CMK (cell line): Measurements from ENCODE around the gene PDE8A.
"Not testable (repeated sequence)": the region's sequence is repeated elsewhere in the genome, so short reads cannot be mapped to it uniquely, and the experiment has no call there.

ENCODE experiments used
- DNase-seq: peaks from one replicate; pipeline ENCODE4 v3.0.0-alpha.2; 2010; ENCODE audit warnings: low read depth

PDE8A gene

DNA sequence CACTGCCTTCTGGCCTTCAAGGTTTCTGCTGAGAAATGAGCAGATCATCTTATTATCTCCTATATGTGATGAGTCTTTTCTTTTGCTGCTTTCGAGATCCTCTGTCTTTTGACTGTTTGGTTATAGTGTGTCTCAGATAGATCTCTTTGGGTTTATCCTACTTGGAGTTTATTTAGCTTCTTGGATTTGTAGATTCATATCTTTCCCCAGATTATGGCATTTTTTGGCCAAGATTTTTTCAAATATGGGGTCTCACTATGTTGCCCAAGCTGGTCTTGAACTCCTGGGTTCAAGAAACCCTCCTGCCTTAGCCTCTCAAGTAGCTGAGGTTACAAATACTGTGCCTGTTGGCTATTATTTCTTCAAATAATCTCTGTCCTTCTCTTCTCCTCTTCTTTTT is 150.3 kb downstream of the PDE8A start:
- DNase-seq, result no peak

DNA sequence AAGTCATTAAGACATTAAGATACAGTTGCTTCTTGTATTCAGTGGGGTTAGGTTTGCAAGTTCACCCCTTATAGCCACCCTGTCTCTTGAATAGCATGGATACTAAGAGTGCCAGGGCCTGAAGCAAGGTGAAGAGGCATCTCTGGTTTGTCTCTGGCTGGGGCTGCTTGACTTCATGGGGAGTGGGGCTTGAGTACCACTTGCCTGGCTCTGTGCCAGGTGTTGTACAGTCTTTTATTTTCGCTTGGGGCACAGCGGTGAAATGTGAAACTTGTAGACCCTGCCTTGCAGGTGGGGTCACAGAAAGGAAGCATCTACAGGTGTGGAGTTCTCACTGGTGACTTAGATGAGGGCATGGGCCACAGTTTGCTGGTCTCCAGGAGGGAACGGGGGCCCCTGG is 152.1 kb downstream of the PDE8A start:
- no peak for DNase-seq

DNA sequence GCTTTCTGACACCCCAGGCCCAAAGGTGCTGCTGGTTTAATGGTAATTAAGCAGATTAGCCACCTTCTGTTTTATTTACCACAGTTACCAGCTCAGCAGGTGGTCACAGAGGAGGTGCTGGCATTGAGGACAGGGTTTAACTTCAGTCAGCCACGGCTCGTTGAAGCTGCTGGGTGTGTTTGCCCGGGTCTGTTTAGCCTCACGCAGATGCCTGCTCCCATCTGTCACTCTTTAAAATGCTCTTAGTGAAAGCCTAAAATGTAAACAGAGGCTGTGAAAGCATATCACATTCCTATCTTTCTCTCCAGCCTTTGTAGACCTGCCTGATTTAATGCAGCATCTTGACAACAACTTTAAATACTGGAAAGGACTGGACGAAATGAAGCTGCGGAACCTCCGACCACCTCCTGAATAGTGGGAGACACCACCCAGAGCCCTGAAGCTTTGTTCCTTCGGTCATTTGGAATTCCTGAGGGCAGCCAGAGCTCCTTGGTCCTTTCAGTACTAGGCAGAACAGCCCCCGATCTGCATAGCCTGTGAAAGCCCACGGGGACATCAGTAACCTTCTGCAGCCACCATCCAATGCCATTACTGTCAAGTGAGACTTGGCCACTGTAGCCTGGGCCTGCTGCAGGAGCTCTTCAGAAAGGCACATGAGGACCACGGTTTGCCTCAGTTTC is 156.0 kb downstream of the PDE8A start:
- DNase-seq, result no peak

DNA sequence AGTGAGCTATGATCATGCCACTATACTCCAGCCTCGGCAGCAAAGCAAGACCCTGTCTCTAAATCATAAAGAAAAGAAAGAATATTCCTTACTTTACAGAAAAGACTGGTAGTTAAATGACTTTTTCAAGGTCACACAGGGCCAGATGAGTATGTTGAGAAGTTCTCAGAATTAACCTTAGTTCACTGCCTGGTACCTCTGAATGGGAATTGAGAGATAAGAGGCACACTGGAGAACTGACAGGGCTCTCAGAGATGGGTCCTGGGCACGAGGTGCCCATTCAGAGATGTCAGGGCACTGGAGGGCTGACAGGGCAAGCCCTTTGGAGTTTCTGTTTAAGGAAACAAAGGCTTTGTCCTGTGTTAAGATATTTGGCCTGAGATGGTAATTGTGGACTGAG is 157.7 kb downstream of the PDE8A start:
- DNase-seq, result no peak

DNA sequence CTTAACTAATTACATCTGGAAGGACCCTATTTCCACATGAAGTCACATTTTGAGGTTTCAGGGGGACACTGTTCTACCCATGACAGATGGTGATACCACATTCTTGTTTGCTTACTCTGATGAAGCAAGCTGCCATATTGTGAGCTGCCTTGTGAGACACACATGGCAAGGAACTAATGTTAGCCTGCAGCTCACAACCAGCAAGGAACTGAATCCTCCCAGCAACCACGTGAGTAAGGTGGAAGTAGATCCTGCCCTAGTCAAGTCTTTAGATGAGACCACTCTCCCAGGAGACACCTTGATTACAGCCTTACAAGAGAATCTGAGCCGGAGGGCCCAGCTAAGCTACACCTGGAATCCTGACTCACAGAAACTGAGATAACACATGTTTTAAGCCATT is 160.1 kb downstream of the PDE8A start:
- no peak for DNase-seq

DNA sequence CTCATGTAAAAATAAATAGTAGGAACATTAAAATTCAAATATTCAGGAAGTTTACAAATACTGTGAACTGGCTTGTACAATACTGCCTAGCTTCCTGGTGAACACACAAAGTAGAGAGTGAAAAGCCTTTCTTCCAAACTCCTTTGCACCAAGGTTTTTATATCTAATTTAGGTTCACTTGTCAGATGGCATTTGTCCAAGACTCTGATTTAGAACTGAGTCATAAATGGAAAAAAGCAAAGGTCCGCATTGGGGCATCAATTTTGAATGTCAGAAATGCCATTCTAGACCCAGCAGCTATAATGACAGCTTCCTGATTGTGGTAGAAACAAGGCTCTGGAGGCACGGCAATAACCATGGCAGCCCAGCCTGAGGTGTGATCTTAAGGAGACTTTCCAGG is 160.7 kb downstream of the PDE8A start:
- DNase-seq, result no peak

DNA sequence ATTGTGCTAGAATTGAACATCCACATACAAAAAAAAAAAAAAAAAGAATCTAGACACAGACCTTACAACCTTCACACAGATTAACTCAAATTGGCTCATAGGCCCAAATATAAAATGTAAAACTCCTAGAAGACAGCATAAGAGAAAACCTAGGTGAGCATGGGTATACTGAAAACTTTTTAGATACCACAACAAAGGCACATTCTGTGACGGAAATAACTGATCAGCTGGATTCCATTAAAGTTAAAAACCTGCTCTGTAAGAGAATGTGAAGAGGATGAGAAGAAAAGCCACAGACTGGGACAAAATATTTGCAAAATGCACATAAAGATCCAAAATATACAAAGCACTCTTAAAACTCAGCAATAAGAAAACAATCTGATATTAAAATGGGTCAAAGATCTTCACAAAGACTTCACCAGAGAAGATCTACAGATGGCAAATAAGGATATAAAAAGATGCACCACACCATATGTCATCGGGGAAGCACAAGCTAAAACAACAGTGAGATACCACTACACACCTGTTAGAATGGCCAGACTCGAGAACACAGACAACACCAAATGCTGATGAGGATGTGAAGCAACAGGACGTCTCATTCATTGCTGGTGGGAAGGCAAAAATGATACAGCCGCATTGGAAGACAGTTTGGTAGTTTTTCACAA is 167.9 kb downstream of the PDE8A start:
- no peak for DNase-seq

DNA sequence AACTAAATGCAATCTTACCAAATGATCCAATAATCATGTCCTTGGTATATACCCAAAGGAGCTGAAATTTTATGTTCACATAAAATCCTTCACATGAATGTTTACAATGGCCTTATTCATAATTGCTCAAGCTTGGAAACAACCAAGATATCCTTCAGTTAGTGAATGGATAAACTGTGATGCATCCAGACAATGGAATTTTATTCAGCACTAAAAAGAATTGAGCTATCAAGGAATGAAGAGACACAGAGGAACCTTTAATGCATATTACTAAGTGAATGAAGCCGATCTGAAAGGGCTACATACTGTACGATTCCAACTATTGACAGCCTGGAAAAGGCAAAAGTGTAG is 168.4 kb downstream of the PDE8A start:
- DNase-seq, result no peak

DNA sequence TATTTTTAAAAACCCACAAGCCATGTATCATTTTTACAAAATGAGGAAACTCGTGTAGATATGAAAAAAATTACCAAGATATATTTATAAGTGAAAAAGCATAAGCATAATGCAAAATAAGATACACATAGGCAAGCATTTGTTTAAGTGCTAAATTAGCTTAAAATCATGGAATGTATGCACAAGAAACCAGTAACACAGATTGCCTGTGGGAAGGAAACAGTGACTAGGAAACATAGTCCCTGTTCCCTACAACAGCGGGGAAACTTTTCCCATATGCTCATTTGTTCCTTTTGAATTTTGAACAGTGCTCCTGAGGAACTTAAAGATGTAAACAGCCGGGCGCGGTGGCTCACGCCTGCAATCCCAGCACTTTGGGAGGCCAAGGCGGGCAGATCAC is 169.5 kb downstream of the PDE8A start:
- DNase-seq, result no peak

DNA sequence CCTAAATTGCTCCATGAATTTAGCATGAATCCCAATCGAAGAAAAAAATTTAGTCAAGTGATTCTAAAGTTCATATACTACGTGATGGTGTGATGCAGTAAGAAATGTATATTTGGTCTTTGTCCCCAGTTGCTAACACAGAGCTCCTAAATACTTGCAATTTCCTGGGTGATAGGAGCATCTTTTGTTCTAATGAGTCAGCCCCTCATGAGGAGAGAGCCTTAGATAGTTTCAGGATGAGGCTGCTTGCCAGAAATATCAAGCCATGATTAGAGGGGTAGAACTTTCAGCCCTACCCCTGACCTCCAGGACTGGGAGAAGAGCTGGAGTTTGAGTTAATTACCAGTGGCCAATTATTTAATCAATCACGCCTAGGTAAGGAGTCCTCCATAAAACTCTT is 170.2 kb downstream of the PDE8A start:
- no peak for DNase-seq

DNA sequence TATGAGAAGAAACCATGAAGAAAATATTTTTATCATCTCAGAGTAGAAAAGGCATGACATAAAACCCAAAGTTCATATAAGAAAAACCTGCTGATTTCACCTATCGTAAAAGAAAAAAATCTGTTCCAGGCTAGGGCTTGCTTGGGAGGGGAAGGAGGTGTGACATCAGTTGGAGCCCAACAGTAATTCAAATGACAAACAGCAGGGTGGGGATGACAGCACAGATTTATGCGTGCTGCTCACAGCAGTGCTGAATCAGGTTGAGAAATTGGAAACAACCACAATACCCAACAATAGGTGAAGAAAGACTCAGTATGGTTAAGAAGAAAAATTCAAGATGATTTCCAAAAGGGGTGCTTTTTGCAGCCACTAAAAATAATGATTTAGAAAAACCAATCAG is 172.4 kb downstream of the PDE8A start:
- DNase-seq, result no peak

DNA sequence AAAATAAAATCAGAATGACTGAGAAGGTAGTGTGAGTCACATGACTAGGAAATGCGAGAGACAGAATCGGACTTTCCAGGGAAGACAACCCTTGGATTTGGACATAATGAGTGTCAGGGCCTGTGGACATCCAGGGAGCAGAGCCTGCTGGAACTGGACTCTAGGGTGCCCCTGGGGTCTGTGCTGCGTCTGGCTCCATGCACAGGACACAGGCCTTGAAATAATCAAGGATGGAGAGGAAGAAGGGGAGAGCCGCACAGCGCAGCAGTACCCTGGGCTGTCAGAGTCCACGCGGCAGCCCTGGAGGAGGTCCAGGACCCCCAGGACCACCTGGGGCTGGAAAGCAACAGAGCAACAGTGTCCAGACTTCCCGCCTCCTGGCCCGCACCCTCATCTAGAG is 173.7 kb downstream of the PDE8A start:
- no peak for DNase-seq

DNA sequence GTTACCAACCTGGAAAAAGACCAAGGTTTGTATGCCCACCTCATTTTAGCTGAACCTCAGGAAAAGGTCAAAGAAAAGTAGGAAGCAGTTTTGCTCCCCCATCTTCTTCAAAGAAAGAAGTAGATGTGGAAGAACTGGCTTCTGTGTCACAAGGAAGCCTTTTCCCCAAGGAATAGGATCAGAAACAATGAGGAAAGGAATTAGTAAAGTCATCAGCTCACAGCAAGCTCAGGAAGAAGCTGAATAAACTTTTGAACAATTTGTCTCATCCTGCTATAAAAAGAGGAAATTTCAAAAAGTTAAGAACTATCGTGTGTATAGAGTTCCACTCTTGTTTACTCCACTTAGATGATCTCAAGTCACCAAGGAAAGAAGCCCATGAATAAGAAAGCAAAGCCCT is 174.2 kb downstream of the PDE8A start:
- DNase-seq, result no peak

DNA sequence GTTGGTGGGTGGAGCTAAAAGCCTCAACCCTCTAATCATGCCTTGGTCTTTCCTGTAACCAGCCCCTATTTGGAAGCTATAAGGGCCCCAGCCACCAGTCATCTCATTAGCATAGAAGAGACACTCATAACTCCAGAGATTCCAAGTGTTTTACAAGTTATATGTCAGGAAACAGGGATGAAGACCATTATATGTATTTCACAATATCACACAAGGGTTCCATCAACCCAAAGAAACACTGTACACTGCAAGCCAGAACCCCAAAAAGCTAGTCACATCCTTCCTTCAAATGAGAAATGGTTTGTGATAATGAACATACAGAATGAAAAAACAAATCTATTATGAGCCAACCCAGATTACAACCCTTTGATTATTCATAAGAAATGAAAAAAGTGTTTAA is 175.7 kb downstream of the PDE8A start:
- DNase-seq, result no peak

DNA sequence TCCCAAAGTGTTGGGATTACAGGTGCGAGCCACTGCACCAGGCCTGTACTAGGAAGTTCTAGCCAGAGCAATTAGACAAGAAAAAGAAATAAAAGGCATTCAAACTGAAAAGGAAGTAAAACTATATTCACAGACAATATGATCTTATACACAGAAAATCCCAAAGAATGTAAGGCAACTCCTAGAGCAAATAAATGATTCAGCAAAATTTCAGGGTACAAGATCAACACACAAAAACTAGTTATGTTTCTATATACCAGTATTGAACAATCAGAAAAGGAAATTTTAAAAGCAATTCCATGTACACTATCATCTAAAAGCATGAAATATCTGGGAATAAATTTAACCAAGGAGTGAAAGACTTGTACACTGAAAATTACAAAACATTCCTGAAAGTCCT is 180.6 kb downstream of the PDE8A start:
- no peak for DNase-seq

DNA sequence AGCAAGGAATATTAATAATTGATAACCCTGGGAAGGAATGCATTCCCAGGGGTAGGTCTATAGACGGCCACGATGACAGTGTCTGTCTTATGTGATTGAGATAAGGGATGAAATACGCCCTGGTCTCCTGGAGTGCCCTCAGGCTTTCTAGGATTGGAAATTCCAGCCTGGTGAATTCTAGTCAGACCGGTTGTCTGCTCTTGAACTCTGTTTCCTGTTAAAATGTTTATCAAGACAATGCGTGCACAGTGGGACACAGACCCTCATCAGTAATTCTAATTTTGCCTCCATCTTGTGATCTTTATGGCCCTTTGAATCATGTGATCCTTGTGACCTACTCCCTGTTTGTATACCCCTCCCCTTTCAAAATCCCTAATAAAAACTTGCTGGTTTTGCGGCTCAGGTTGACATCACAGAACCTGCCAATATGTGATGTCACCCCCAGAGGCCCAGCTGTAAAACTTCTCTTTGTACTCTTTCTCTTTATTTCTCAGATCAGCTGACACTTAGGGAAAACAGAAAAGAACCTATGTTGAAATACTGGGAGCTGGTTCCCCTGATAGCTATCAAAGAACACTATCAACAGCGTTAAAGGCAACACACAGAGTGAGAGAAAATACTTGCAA is 183.3 kb downstream of the PDE8A start:
- DNase-seq, result no peak

DNA sequence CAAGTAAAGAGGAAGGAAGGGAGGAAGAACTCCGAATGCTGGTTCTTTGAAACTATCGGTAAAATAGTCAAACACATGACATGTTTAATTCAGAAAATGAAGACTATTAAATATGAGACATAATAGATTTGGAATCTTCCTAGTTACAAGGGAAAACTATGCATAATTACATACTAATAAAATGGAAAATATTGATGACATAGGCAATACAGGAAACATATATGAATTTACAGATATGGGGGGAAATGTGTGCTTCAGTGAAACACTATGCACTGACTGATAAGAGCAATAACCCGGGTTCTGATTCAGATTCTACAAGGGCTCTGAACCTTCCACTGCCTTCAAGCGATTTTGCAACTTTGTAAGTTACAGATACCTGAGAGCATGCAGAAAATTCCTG is 185.9 kb downstream of the PDE8A start:
- DNase-seq, result no peak

DNA sequence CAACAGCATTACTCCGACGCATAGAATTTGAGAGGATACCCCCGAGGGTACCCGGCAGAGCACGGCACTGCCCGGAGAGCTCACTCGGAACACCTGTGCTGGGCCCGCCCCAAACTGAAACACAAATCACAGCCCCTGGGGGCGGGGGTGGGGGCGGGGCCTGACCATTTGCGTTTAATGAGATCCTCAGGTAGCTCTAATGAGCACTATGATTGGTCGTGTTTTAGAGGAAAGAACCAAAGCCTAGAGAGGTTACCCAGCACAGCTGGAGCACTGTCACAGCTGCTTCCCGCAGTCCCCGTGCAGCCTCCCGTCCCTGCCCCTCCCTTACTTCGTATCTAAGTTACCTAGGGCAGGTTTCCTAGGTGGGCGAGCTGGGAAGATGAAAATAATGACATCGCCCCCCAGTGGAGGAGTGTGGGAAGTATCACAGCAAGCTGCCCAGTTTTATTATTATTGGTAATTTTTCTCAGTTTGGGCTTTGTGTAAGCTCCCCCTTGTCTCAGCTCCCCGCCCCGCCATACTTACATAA is 187.1 kb downstream of the PDE8A start:
- no peak for DNase-seq

DNA sequence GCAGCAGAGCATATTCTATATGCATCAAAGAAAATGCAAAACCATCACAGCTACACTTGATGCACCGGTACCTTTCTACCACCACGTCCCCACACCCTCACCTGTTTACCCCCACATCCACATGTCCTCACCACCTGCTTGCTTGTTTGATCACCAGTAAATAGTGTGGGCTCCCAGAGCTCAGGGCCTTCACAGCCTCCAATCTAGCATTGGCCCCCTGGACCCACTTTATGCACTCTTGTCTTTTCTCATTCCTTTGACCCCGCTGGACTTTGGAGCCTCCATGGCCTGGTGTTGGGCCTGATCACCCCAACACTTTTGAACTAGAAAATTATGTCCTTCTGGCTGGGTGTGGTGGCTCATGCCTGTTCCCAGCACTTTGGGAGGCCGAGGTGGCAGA is 190.1 kb downstream of the PDE8A start:
- no peak for DNase-seq

DNA sequence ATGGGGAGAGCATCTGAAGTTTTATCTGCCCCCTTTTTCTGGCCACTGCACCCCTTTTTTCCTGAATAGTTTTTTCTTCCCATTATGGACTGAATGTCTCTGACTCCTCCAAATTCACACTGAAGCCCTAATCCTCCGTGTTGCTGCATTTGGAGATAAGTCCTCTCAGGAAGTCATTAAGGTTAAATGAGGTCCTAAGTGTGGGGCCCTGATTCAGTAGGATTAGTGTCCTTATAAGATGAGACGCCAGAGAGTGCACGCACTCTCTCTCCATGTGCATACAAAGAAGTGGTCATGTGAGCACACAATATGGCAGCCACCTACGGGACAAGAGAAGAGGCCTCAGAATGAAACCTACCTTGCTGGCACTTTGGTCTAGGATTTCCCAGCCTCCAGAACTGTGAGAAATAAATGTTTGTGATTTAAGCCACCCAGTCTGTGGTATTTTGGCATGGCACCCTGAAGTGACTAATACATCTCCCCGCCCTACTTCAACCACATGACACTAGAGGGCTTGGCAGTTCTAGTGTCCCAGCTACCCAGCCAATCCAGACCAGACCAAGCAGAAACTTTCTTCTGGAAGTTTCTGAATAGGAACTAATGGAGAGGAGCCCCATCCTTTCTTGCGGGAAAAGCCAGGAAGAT is 191.3 kb downstream of the PDE8A start:
- DNase-seq, result no peak

DNA sequence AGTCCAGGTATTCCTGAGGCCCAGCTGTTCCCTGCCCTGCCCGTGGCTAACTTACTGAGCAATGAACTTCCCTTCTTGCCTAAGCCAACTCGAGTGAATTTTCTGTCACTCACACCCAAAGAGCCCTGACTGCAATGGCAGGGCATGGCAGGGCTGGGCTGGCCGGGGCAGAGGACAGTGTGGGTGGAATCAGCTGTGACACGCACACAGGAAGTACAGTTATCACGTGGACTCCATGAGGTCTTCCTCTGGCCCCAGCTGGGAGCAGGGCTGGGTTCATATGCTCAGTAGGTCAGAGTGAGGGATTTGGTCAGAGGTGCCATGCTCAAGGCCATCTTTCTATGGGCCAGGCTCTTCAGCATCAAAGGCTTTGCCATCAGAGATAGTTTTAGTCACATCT is 192.0 kb downstream of the PDE8A start:
- not testable (repeated sequence) for DNase-seq

DNA sequence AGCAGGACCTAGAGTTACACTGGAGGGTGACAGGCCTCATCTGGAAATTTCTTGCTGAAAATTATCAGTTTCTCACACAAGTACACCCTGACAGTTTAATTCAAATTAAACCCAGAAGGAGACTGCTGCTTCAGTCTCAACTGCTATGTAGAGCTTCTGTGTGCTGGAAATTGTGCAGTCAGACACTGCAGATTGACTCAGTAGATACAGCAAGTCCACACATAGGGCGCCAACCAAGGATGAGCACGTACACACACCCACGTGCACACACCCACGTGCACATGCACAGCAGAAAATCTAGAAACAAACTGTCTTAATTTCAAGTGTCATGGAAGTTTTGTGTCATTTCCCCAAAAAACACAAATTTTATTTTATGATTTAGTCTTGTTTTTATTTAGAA is 192.9 kb downstream of the PDE8A start:
- DNase-seq, result no peak

DNA sequence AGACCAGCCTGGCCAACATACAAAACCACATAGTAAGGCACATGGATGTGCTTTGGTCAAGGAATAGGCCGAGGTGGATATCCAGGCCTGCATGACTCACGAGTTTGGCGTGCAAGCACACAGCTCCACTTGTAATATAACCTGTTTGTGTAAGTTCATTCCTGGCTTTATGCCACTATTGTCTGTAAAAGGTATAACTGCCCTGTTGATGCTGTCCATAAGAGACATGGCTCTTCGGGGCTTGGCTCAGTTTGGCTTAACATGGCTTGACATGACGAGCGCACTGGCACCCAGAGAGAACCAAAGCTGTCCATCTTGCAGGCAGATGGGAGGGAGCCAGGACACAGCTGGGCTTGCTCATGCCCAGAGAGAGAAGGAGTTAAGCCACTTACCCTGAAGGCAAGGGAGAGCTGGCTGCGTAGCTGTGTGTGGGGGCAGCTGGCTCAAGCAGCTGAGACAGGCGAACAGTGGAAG is 195.4 kb downstream of the PDE8A start:
- DNase-seq, result not testable (repeated sequence)
